SK-N-SH (cell line): ENCODE data around the gene SLCO4A1. TPM values are rescaled to one million over a fixed set of nuclear protein-coding genes. Genes with fewer than 3 reads are reported as not detected.

Source experiments
- CTCF ChIA-PET: fragments of 300-600, 350-600 bp; formaldehyde crosslinking; extraction: SDS; loops from one replicate; lab custom pipeline; 2021; lab: Yijun Ruan, JAX
- POLR2A ChIA-PET: fragments of 350-600 bp; sonication (Branson Sonifier 250); formaldehyde crosslinking; extraction: SDS; loops from one replicate; lab custom pipeline; 2020; ENCODE audit warnings: antibody characterized with exemption, inconsistent platforms; lab: Yijun Ruan, JAX
- DNase-seq: peaks from one replicate; pipeline ENCODE4 v3.0.0; 2012
- H2AFZ ChIP-seq: fragments of 200-600 bp; sonication (generic); 2 replicates; pipeline ENCODE4 v1.8.1; 2016; ENCODE audit warnings: antibody characterized with exemption, mild to moderate bottlenecking, low read depth
- H3F3A ChIP-seq: fragments of 200-600 bp; sonication (generic); replicated peaks from 2 replicates; pipeline ENCODE3; 2016; ENCODE audit warnings: antibody characterized with exemption, mild to moderate bottlenecking; ENCODE audit not compliant: insufficient read depth
- H3K27ac ChIP-seq, 2 experiments: fragments of 200-500 bp in 1 of 2; fragments of 200-600 bp in 1 of 2; sonication (Bioruptor generic) in 1 of 2; sonication (generic), shearing (Covaris generic) in 1 of 2; 2 replicates each; pipeline versions ENCODE4 v1.5.1 to v1.6.1; 2014 to 2016; ENCODE audit warnings: low read depth in 2 of 2, inconsistent platforms in 1 of 2, low read length in 1 of 2, mild to moderate bottlenecking in 1 of 2, mixed read lengths in 1 of 2
- H3K27me3 ChIP-seq: fragments of 200-600 bp; sonication (generic), shearing (Covaris generic); 2 replicates; pipeline ENCODE4 v1.6.1; 2016; ENCODE audit warnings: mixed run types; ENCODE audit not compliant: insufficient read depth
- H3K36me3 ChIP-seq, 2 experiments: fragments of 200-500 bp in 1 of 2; fragments of 200-600 bp in 1 of 2; sonication (Bioruptor generic) in 1 of 2; sonication (generic) in 1 of 2; replicated peaks in 1 of 2; 2 replicates each; pipeline versions ENCODE3 to v1.5.1; 2014 to 2016; ENCODE audit warnings: low read length in 1 of 2, mild to moderate bottlenecking in 1 of 2; ENCODE audit not compliant: insufficient read depth in 2 of 2, control insufficient read depth in 1 of 2
- H3K4me1 ChIP-seq, 2 experiments: fragments of 200-500 bp in 1 of 2; fragments of 200-600 bp in 1 of 2; sonication (Bioruptor generic) in 1 of 2; sonication (generic), shearing (Covaris generic) in 1 of 2; 2 replicates each; pipeline versions ENCODE4 v1.5.1 to v1.6.1; 2014 to 2016; ENCODE audit warnings: low read depth in 1 of 2, low read length in 1 of 2, mixed run types in 1 of 2; ENCODE audit not compliant: insufficient read depth in 2 of 2, control insufficient read depth in 1 of 2
- H3K4me2 ChIP-seq: fragments of 200-600 bp; sonication (generic), shearing (Covaris generic); 2 replicates; pipeline ENCODE4 v1.6.1; 2017; ENCODE audit warnings: mixed run types
- H3K4me3 ChIP-seq, 2 experiments: fragments of 200-500 bp in 1 of 2; fragments of 200-600 bp in 1 of 2; sonication (Bioruptor generic) in 1 of 2; sonication (generic), shearing (Covaris generic) in 1 of 2; 2 replicates each; pipeline versions ENCODE4 v1.5.1 to v1.8.1; 2014 to 2016; ENCODE audit warnings: low read depth in 2 of 2, inconsistent platforms in 1 of 2, low read length in 1 of 2, mild to moderate bottlenecking in 1 of 2, mixed read lengths in 1 of 2, moderate library complexity in 1 of 2
- H3K79me2 ChIP-seq: fragments of 200-600 bp; sonication (generic); 2 replicates; pipeline ENCODE4 v1.8.1; 2017; ENCODE audit warnings: mild to moderate bottlenecking; ENCODE audit not compliant: insufficient read depth
- H3K9ac ChIP-seq: fragments of 200-600 bp; sonication (generic); 2 replicates; pipeline ENCODE4 v1.6.1; 2017; ENCODE audit warnings: mixed run types
- H3K9me2 ChIP-seq: fragments of 200-600 bp; sonication (generic); 2 replicates; pipeline ENCODE4 v1.6.1; 2017; ENCODE audit warnings: mixed run types
- H3K9me3 ChIP-seq: fragments of 200-600 bp; sonication (generic); 2 replicates; pipeline ENCODE4 v1.6.1; 2017; ENCODE audit warnings: mixed run types, mild to moderate bottlenecking, moderate library complexity
- H4K20me1 ChIP-seq: fragments of 200-600 bp; sonication (generic); 2 replicates; pipeline ENCODE4 v1.6.1; 2017; ENCODE audit warnings: mild to moderate bottlenecking, mixed run types; ENCODE audit not compliant: insufficient read depth
- CHD2 ChIP-seq: fragments of 150-350 bp; IDR thresholded peaks from 2 replicates; pipeline ENCODE4 v1.6.1; 2018; ENCODE audit warnings: low read length; ENCODE audit not compliant: partially characterized antibody
- ELF1 ChIP-seq: IDR thresholded peaks from 2 replicates; pipeline ENCODE4 v1.4.0; 2012
- FOSL2 ChIP-seq: IDR thresholded peaks from 2 replicates; pipeline ENCODE4 v1.4.0; 2012; ENCODE audit warnings: low read depth, mild to moderate bottlenecking, moderate library complexity, borderline replicate concordance
- FOXM1 ChIP-seq: IDR thresholded peaks from 2 replicates; pipeline ENCODE4 v1.4.0; 2012; ENCODE audit warnings: low read depth, mild to moderate bottlenecking
- JUND ChIP-seq: IDR thresholded peaks from 2 replicates; pipeline ENCODE4 v1.4.0; 2012
- MXI1 ChIP-seq: IDR thresholded peaks from 2 replicates; pipeline ENCODE4 v1.6.1; 2012; ENCODE audit warnings: mild to moderate bottlenecking, low read depth, low read length, improper control_type of control experiment
- NRF1 ChIP-seq: IDR thresholded peaks from 2 replicates; pipeline ENCODE4 v1.6.1; 2012; ENCODE audit warnings: low read depth, mild to moderate bottlenecking, low read length
- RFX5 ChIP-seq: IDR thresholded peaks from 2 replicates; pipeline ENCODE4 v1.6.1; 2012; ENCODE audit warnings: mild to moderate bottlenecking, improper control_type of control experiment, low read length
- RXRA ChIP-seq: IDR thresholded peaks from 2 replicates; pipeline ENCODE4 v1.4.0; 2012; ENCODE audit warnings: low read depth, mild to moderate bottlenecking, borderline replicate concordance
- TAF1 ChIP-seq: IDR thresholded peaks from 2 replicates; pipeline ENCODE4 v1.6.1; 2012; ENCODE audit warnings: low read depth, mild to moderate bottlenecking, low read length, moderate library complexity, borderline replicate concordance
- TCF12 ChIP-seq: IDR thresholded peaks from 2 replicates; pipeline ENCODE4 v1.4.0; 2012
- YY1 ChIP-seq: IDR thresholded peaks from 2 replicates; pipeline ENCODE4 v1.4.0; 2012; ENCODE audit warnings: low read depth, mild to moderate bottlenecking
- WGBS: methylation state at CpG from one replicate; pipeline ENCODE4 v1.1.6; 2017; ENCODE audit warnings: low lambda C conversion rate; 5-methylcytosine and 5-hydroxymethylcytosine counted together
- polyA plus RNA-seq, 3 experiments: library from polyadenylated mRNA; depleted of rRNA; stranded (reverse); fragments of >200 nt; gene quantifications; 2 replicates each; pipeline ENCODE4 v1.2.3, GENCODE V29; 2012
- TF ChIP-seq, protein P1 (sequence below): fragments of 150-350 bp; IDR thresholded peaks from 2 replicates; pipeline ENCODE4 v1.6.1; 2017; ENCODE audit warnings: antibody characterized with exemption, low read length, low read depth, borderline replicate concordance
- TF ChIP-seq, protein P2 (sequence below): fragments of 200-600 bp; sonication (generic); IDR thresholded peaks from 2 replicates; pipeline ENCODE4 v1.6.1; 2017; ENCODE audit warnings: antibody characterized with exemption, mild to moderate bottlenecking, moderate library complexity

The SLCO4A1 gene
- polyA plus RNA-seq, 1 of the 3 experiments (the other 2 are of a cell fraction): 0.33 TPM

DNA sequence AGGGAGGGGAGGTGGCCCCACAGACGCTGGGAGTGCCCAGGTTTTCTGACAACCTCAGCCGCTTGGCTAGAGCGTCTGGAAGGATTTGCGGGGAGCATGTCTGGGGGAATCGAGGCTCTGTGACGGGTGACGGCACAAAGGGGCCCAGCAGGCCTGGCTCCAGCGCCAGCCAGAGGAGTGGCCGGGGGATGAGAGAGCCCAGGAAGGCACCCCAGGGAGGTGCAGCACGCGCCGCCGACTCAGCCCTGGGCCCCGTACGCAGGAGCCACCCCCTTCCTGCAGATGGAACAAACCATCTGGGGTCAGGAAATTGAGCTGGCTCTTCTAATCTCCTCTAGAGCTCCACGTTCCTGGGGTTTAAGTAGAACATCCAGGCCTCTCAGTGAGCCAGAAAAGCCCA is 5.9 kb upstream of the SLCO4A1 start:
- 89% methylated on average over 8 of the region's 16 CpGs for WGBS
- Histone ChIP-seq H3K9me2 (no peaks in the 10 kb centered on the region), H2AFZ (no peak overlapping the region), H3F3A (no peaks in the 10 kb centered on the region), H3K9ac (no peak overlapping the region), H3K4me2 (no peak overlapping the region), H3K4me1 (peaks cover 0 to 40% of the 10 kb centered on the region in 2 experiments; a peak in 2 of 4 replicates), H4K20me1 (no peaks in the 10 kb centered on the region), H3K27me3 (peaks cover 17% of the 10 kb centered on the region), H3K9me3 (no peaks in the 10 kb centered on the region), H3K79me2 (no peaks in the 10 kb centered on the region), H3K4me3 (no peak overlapping the region), H3K36me3 (no peaks in the 10 kb centered on the region), H3K27ac (no peak overlapping the region)
- ChIA-PET POLR2A (interaction anchor here (1.3 kb wide), 1 partner anchor 15 kb away, joined by 4 read pairs; no protein-coding TSS in a partner anchor), CTCF (interaction anchor here (1.1 to 1.3 kb wide), 2 partner anchors 20 to 155 kb away, joined by 3 to 4 read pairs; no protein-coding TSS in a partner anchor)
- DNase-seq: no peak
- TF ChIP-seq TAF1 (no peak), ELF1 (no peak), FOSL2 (no peak), TCF12 (no peak), FOXM1 (no peak), CHD2 (no peak), JUND (no peak), RFX5 (no peak), YY1 (no peak), RXRA (no peak), MXI1 (no peak)
- TF ChIP-seq, protein P1, sequence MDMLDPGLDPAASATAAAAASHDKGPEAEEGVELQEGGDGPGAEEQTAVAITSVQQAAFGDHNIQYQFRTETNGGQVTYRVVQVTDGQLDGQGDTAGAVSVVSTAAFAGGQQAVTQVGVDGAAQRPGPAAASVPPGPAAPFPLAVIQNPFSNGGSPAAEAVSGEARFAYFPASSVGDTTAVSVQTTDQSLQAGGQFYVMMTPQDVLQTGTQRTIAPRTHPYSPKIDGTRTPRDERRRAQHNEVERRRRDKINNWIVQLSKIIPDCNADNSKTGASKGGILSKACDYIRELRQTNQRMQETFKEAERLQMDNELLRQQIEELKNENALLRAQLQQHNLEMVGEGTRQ: no peak
- TF ChIP-seq, all 33 proteins: peak for 0

DNA sequence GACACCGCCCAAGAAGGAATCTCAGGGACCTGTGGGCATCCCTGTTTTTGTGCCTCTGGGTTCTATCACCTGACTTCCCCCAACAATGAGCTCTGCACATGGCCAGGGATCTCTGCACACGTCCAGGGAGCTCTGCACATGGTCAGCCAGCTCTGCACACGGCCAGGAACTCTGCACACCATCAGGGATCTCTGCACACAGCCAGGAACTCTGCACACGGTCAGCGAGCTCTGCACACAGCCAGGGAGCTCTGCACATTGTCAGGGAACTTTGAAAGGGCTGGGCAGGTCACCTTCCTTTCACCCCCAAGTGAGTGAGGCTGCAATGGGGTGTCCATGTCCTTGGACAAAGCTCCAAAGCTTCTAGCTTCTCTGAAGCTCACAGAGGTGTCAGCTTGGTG is 5.2 kb upstream of the SLCO4A1 start:
- Histone ChIP-seq H3K4me2 (no peak overlapping the region), H3K36me3 (no peaks in the 10 kb centered on the region), H3K4me3 (no peak overlapping the region), H3K9me2 (no peaks in the 10 kb centered on the region), H3F3A (no peaks in the 10 kb centered on the region), H3K4me1 (peaks cover 0 to 39% of the 10 kb centered on the region in 2 experiments; a peak in 2 of 4 replicates), H3K27me3 (peaks cover 24% of the 10 kb centered on the region), H2AFZ (no peak overlapping the region), H3K9ac (no peak overlapping the region), H4K20me1 (no peaks in the 10 kb centered on the region), H3K79me2 (no peaks in the 10 kb centered on the region), H3K9me3 (no peaks in the 10 kb centered on the region), H3K27ac (no peak overlapping the region; a peak in 1 of 4 replicates)
- DNase-seq: no peak
- CTCF ChIA-PET: interaction anchor here (1.1 to 1.8 kb wide), 3 partner anchors 20 to 227 kb away, joined by 3 to 5 read pairs (median 4); no protein-coding TSS in a partner anchor
- POLR2A ChIA-PET: interaction anchor here (1.3 kb wide), 1 partner anchor 14 kb away, joined by 4 read pairs; no protein-coding TSS in a partner anchor
- WGBS: 10% methylated on average over 2 of the region's 5 CpGs
- TF ChIP-seq NRF1: no peak
- TF ChIP-seq, protein P2, sequence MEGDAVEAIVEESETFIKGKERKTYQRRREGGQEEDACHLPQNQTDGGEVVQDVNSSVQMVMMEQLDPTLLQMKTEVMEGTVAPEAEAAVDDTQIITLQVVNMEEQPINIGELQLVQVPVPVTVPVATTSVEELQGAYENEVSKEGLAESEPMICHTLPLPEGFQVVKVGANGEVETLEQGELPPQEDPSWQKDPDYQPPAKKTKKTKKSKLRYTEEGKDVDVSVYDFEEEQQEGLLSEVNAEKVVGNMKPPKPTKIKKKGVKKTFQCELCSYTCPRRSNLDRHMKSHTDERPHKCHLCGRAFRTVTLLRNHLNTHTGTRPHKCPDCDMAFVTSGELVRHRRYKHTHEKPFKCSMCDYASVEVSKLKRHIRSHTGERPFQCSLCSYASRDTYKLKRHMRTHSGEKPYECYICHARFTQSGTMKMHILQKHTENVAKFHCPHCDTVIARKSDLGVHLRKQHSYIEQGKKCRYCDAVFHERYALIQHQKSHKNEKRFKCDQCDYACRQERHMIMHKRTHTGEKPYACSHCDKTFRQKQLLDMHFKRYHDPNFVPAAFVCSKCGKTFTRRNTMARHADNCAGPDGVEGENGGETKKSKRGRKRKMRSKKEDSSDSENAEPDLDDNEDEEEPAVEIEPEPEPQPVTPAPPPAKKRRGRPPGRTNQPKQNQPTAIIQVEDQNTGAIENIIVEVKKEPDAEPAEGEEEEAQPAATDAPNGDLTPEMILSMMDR: no peak
